Left ventricle myocardium inferior (tissue), 1 donor: ENCODE results near the gene RYR1. TPM values are rescaled to one million over a fixed set of nuclear protein-coding genes. Genes with fewer than 3 reads are reported as not detected.
"Not testable (repeated sequence)": the region's sequence is repeated elsewhere in the genome, so short reads cannot be mapped to it uniquely, and the experiment has no call there.

Experiments
- DNase-seq: peaks from one replicate; pipeline ENCODE4 v3.0.0-alpha.2; 2020
- H3K27ac ChIP-seq: fragments of 200-600 bp; replicated peaks from 2 replicates; pipeline ENCODE4 v1.8.0; 2021
- H3K27me3 ChIP-seq: fragments of 200-600 bp; 2 replicates; pipeline ENCODE4 v1.8.0; 2021; ENCODE audit warnings: low read depth
- H3K36me3 ChIP-seq: fragments of 200-600 bp; 2 replicates; pipeline ENCODE4 v1.8.0; 2021
- H3K4me1 ChIP-seq: fragments of 200-600 bp; 2 replicates; pipeline ENCODE4 v1.8.0; 2021
- H3K4me3 ChIP-seq: fragments of 200-600 bp; 2 replicates; pipeline ENCODE4 v1.8.0; 2021; ENCODE audit warnings: mild to moderate bottlenecking, moderate library complexity
- H3K9me3 ChIP-seq: fragments of 200-600 bp; replicated peaks from 2 replicates; pipeline ENCODE4 v1.8.0; 2021
- CTCF ChIP-seq: fragments of 200-600 bp; IDR thresholded peaks from 2 replicates; pipeline ENCODE4 v1.8.0; 2021; ENCODE audit warnings: antibody characterized with exemption, mild to moderate bottlenecking, borderline replicate concordance
- intact Hi-C: fragments of 100-400 bp; cut with micrococcal nuclease; formaldehyde crosslinking; loops from one replicate; pipeline ENCODE4 v1.11.0; 2022
- total RNA-seq: library from RNA; stranded (reverse); fragmentation: NEBNext Ultra II Directional; extraction: Animal tissue kit (Norgen Biotek cat#: 25700); gene quantifications from one replicate; pipeline ENCODE4 v1.2.1, GENCODE V29; 2021
- donor health status: DM: no; HTN: yes; CAD: no; lungs with severe emphysema.

RYR1 gene
- total RNA-seq, 1 donor from 2014 or later: 0.74 TPM

GRCh38 chr19:38550376-38550775, 116.9 kb downstream of the RYR1 start:
- Histone ChIP-seq H3K4me1 (no peaks in the 10 kb centered on the region), H3K9me3 (no peaks in the 10 kb centered on the region), H3K27me3 (peaks cover 61% of the 10 kb centered on the region), H3K4me3 (no peak overlapping the region), H3K27ac (no peak overlapping the region), H3K36me3 (no peaks in the 10 kb centered on the region)
- no peak for DNase-seq
- intact Hi-C loops: no loop called here
- no peak for TF ChIP-seq CTCF

- H3K9me3 ChIP-seq: no peaks in the 10 kb centered on the region
Observed at GRCh38 chr19:38551450-38551813, 117.9 kb downstream of the RYR1 start.

GRCh38 chr19:38553239-38553638, 119.7 kb downstream of the RYR1 start:
- H3K27ac ChIP-seq, intact Hi-C loops, H3K4me1 ChIP-seq, H3K36me3 ChIP-seq, DNase-seq, H3K9me3 ChIP-seq, H3K4me3 ChIP-seq: not testable (repeated sequence)
- H3K27me3 ChIP-seq: peaks cover 78% of the 10 kb centered on the region

More at GRCh38 chr19:38551450-38551813, 117.9 kb downstream of the RYR1 start:
- intact Hi-C loops: no loop called here
- no peak overlapping the region for H3K4me3 ChIP-seq
- TF ChIP-seq CTCF: no peak
- peaks cover 70% of the 10 kb centered on the region for H3K27me3 ChIP-seq
- H3K27ac ChIP-seq: no peak overlapping the region
- no peak for DNase-seq
- H3K36me3 ChIP-seq: no peaks in the 10 kb centered on the region
- no peaks in the 10 kb centered on the region for H3K4me1 ChIP-seq

GRCh38 chr19:38554676-38555141, 121.2 kb downstream of the RYR1 start:
- no peak overlapping the region for H3K4me3 ChIP-seq
- H3K27me3 ChIP-seq: peaks cover 71% of the 10 kb centered on the region
- no peaks in the 10 kb centered on the region for H3K9me3 ChIP-seq
- H3K27ac ChIP-seq: no peak overlapping the region
- no peaks in the 10 kb centered on the region for H3K36me3 ChIP-seq
- no peak for TF ChIP-seq CTCF
- H3K4me1 ChIP-seq: no peaks in the 10 kb centered on the region
- intact Hi-C loops: no loop called here
- DNase-seq: no peak

GRCh38 chr19:38555200-38555599, 121.7 kb downstream of the RYR1 start:
- Histone ChIP-seq H3K27ac (no peak overlapping the region), H3K4me3 (no peak overlapping the region), H3K4me1 (no peaks in the 10 kb centered on the region), H3K36me3 (no peaks in the 10 kb centered on the region), H3K27me3 (peaks cover 71% of the 10 kb centered on the region), H3K9me3 (no peaks in the 10 kb centered on the region)
- no peak for TF ChIP-seq CTCF
- intact Hi-C loops: no loop called here
- no peak for DNase-seq

GRCh38 chr19:38556521-38557174, 123.2 kb downstream of the RYR1 start:
- H3K27ac ChIP-seq: no peak overlapping the region
- no peak for TF ChIP-seq CTCF
- intact Hi-C loops: no loop called here
- no peak overlapping the region for H3K4me3 ChIP-seq
- DNase-seq: no peak
- peaks cover 70% of the 10 kb centered on the region for H3K27me3 ChIP-seq
- H3K9me3 ChIP-seq: no peaks in the 10 kb centered on the region
- no peaks in the 10 kb centered on the region for H3K4me1 ChIP-seq
- no peaks in the 10 kb centered on the region for H3K36me3 ChIP-seq
